ENCODE measurements around the gene CACHD1. TPM values are rescaled to one million over a fixed set of nuclear protein-coding genes. Genes with fewer than 3 reads are reported as not detected.

Gene CACHD1
- total RNA-seq, 1 donor from 2014 or later: 1.5 TPM

- DNase-seq (ENCODE audit: low read depth, low spot score): no peak
These were observed 2.9 kb downstream of the CACHD1 start for GRCh38 chr1:64472805-64473204.

GRCh38 chr1:64473367-64473766 lies 3.4 kb downstream of the CACHD1 start:
- no peak for DNase-seq (ENCODE audit: low read depth, low spot score)

- DNase-seq (ENCODE audit: low read depth, low spot score): no peak
These were observed 4.2 kb downstream of the CACHD1 start for GRCh38 chr1:64474133-64474532.

GRCh38 chr1:64474665-64475439 lies 4.9 kb downstream of the CACHD1 start:
- DNase-seq (ENCODE audit: low read depth, low spot score): no peak

GRCh38 chr1:64476251-64476952 lies 6.5 kb downstream of the CACHD1 start:
- peak; percentile 86 for DNase-seq (ENCODE audit: low read depth, low spot score)

- DNase-seq (ENCODE audit: low read depth, low spot score): peak; percentile 37
These were observed 8.9 kb downstream of the CACHD1 start for GRCh38 chr1:64478594-64479470.

- DNase-seq (ENCODE audit: low read depth, low spot score): no peak
These were observed 9.9 kb downstream of the CACHD1 start for GRCh38 chr1:64479874-64480273.

GRCh38 chr1:64480999-64481772 lies 11.3 kb downstream of the CACHD1 start:
- no peak for DNase-seq (ENCODE audit: low read depth, low spot score)

GRCh38 chr1:64482128-64482527 lies 12.2 kb downstream of the CACHD1 start:
- no peak for DNase-seq (ENCODE audit: low read depth, low spot score)

GRCh38 chr1:64482720-64483119 lies 12.8 kb downstream of the CACHD1 start:
- no peak for DNase-seq (ENCODE audit: low read depth, low spot score)

GRCh38 chr1:64483731-64484414 lies 13.9 kb downstream of the CACHD1 start:
- DNase-seq (ENCODE audit: low read depth, low spot score): no peak

GRCh38 chr1:64484651-64485050 lies 14.7 kb downstream of the CACHD1 start:
- DNase-seq (ENCODE audit: low read depth, low spot score): peak; percentile 67

- no peak for DNase-seq (ENCODE audit: low read depth, low spot score)
These were observed 16.3 kb downstream of the CACHD1 start for GRCh38 chr1:64486193-64486592.

- DNase-seq (ENCODE audit: low read depth, low spot score): no peak
These were observed 17.1 kb downstream of the CACHD1 start for GRCh38 chr1:64487061-64487460.

GRCh38 chr1:64488862-64489261 lies 18.9 kb downstream of the CACHD1 start:
- no peak for DNase-seq (ENCODE audit: low read depth, low spot score)

GRCh38 chr1:64489707-64490106 lies 19.8 kb downstream of the CACHD1 start:
- no peak for DNase-seq (ENCODE audit: low read depth, low spot score)

GRCh38 chr1:64490213-64490818 lies 20.4 kb downstream of the CACHD1 start:
- DNase-seq (ENCODE audit: low read depth, low spot score): no peak

GRCh38 chr1:64492424-64492823 lies 22.5 kb downstream of the CACHD1 start:
- no peak for DNase-seq (ENCODE audit: low read depth, low spot score)

- DNase-seq (ENCODE audit: low read depth, low spot score): no peak
These were observed 23.9 kb downstream of the CACHD1 start for GRCh38 chr1:64493831-64494230.

GRCh38 chr1:64494659-64495058 lies 24.7 kb downstream of the CACHD1 start:
- no peak for DNase-seq (ENCODE audit: low read depth, low spot score)
